ENCODE results near the gene TAC3.
"Not testable (repeated sequence)": the region's sequence is repeated elsewhere in the genome, so short reads cannot be mapped to it uniquely, and the experiment has no call there.

TAC3 gene

DNA sequence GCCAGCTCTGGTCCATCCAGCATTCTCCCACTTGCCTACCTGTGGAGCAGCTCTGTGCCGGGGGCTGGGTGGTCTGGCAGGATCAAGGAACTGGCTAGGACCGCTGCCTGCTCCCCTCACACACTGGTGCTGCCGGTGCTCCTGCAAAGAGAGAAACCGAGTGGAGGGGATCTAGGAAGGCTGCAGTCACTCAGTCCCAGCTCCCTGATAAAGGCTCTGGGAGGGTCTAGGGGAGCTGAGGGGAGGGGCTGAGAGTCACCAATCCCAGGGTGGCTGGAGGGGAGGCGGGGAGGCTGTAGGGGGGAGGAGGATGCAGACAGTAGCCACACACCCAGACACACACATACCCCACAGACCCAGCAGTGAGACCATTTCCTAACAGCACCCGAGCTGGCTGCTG lies at the start of gene TAC3:
TAC3 (minus strand) TSS at position 182 of the 400 bp plus-strand sequence. CDS start 732 bp downstream, outside the sequence.
- no peak for DNase-seq

DNA sequence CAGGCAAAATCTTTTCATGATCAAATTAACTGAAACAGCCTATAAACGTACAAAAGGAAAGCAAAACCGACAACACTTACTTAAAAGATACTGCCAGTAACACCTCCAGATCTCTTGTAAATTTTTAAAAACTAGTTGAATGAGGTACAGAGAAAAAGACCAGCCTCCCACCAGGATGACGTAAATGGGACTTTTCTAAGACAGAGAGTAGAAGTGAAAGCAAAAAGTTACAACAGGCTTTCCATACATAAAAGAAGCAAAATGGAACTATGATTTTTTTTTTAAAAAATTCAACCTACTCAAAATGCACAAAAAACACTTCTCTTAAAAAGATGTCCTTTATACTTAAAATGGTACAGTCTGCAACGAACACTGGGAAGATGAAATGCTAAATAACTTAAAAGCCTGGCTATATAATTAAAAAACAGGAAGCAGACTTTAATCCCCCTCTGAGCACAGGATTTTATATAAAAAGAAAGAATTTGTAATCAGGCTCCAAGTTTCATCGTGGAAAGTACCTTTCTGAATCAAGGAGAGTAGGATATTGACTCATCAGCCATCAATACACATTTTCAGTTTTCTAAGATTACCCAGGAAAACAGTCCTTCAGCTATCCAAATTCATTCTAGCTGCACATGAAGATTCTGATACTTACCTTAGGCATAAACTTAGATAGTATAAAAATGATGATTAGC lies 47.8 kb upstream of the TAC3 start:
- no peak for DNase-seq

DNA sequence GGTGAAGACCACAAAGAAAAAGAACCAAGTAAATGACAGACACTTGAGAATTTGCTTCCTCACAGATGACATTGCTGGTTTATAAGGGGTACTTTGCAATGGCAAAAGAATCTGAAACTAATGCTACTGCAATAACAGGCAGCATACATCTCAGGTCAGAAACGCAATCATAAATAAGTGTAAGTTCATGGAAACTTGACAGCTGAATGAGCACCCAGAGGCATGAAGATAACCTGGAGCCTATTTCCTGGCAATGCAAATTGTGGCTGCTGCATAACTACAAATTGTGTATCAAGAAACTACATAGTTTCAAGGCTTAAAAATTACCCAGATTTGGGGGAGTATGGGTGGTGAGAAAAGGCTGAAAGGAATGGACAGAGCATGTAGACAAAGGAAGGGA lies 42.1 kb upstream of the TAC3 start:
- no peak for DNase-seq

DNA sequence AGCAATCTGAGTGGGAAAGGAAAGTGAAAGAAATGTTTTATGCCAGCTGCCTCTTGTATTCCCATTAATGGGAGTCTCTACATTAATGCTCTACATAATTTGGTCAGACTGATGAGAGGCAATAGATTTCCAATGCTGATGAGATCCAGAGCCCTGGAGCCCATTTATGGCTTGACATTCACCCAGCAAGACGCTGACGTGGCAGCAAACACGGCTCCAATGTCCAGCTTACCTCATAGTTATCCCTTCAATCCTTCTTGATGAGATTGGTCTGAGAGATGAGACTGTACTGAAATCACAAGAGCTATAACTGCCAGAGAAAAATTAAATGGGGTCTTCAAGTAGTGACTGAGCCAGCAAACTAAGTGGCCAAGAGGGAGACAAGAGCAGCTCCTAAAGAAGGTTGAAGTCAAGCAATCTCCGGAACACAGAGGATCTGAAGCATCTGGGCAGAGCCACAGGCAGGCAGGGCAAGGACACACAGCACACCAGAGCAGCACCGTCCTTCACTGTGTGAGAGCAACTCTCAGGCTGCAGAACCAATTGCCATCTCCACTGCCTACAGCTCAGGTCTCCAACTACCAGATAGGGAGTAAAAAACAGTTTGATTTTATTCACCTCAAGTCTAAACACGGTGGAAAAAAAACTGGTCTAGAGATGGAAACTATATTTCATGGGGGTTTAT lies 40.9 kb upstream of the TAC3 start:
- DNase-seq = no peak

DNA sequence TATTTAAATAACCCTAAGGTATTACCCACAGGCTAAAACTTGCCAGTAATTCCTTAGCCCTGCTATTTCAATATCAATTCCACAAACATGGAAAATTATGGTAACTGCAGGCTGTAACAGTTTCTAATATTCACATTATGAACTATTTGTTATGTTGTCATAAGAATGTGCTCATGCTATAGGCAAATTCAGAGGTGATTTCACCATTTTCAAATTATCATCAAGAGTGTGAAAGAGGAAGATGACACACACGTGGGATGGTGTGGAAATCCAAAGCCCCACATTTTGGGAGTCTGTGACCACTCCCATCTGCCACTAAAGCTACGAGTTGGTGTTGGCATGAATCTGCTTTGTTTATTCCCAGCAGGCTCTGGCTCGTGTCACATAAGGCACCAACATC lies 39.5 kb upstream of the TAC3 start:
- no peak for DNase-seq

DNA sequence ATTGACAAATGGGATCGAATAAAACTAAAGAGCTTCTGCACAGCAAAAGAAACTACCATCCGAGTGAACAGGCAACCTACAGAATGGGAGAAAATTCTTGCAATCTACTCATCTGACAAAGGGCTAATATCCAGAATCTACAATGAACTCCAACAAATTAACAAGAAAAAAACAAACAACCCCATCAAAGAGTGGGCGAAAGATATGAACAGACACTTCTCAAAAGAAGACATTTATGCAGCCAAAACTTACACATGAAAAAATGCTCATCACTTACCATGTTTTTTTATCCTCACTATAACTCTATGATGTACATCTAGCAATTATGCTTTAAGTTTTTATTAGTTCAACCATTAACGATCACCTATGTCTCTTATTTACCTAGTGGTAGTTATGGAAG lies 37.6 kb upstream of the TAC3 start:
- DNase-seq = not testable (repeated sequence)

DNA sequence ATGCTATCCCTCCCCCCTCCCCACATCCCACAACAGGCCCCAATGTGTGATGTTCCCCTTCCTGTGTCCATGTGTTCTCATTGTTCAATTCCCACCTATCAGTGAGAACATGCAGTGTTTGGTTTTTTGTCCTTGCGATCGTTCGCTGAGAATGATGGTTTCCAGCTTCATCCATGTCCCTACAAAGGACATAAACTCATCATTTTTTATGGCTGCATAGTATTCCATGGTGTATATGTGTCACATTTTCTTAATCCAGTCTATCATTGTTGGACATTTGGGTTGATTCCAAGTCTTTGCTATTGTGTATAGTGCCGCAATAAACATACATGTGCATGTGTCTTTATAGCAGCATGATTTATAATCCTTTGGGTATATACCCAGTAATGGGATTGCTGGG lies 36.8 kb upstream of the TAC3 start:
- not testable (repeated sequence) for DNase-seq

DNA sequence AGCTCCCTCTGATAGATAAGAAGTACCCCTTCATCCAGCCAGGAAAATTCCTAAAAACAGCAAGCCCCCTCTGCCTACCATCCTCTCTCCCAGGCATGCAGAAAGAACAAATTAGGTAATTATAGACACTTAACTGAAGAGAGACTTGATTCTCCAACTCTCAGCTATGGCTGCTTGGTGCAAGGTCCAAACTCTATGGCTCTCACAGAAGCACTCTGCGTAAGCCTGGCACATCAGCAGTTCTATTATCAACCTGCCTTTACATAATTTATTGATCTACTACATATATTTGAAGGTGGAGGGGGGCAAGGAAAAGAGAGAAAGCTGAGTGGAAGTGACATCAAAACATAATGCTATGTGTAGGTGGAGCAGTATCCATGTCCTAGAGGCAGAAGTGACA lies 34.7 kb upstream of the TAC3 start:
- no peak for DNase-seq

DNA sequence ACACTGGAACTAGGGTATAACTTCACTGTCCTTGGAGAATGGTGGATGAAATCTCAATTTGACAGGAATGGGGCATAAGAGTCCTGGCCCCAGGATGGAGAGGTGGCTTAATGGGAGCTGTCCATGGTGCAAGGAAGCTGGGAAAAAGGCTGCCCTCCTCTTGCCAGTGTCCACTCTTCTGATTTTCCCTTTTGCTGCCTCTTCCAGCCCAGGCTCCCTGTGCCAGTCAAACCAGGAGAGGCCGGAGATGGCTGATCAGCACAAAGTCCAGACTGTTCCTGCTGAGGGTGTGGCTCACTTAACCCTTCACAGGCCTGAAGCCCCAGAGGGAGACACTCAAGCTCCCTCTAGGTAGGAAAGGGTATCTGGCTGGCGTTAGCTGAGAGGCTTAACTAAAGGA lies 33.6 kb upstream of the TAC3 start, which contains the start of gene MYO1A:
MYO1A (minus strand) TSS at position 240 of the 400 bp plus-strand sequence. CDS start 1,806 bp downstream, outside the sequence.
- DNase-seq = no peak

DNA sequence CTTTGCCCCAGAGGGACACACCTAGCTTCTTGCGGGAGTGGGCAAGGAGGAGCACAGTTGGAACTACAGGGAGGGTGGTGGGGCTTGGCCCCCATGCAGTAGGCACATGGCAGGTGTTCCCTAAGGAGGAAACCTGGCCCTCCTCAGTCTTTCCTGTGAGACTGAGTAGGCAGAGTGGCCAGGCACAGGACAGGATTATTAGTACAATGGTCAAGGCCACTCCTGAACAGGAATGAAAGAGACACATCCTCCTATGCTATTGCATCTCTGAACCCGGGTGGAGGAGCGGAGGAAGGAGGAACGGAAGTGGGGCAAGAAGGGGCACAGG lies 32.8 kb upstream of the TAC3 start:
- DNase-seq = no peak

DNA sequence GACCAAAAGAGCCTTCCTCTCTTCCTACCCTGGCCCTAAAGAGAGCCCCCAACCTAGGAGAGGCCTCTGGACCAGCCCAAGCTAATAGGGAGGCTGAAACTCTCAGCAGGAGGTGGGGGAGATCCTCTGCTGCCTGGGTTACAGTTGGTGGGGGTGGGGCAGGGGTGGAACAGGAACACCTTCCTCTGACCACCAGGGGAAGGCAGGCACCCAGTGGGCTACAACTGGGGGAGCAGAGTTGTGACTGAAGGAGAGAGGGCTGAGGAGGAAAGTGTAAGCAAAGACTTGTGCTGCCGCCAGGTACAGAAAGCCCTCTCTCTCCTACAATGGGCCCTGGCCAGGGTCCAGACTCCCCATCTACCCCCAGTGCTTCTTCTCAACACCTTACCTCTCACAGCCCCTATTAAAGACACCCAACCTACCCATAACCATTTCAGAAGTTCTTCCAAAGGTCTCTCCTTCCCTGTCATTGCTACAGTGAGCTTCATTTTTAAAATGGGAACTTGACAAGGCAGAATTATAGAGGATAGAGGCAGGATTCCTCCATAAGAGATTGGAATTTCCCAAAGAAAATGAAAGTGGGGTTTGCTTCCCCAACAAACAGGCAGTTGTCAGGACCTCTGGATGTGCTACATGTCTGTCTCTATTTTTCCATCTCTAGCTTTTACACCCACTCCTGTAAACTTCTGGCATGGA lies 32.2 kb upstream of the TAC3 start:
- no peak for DNase-seq

DNA sequence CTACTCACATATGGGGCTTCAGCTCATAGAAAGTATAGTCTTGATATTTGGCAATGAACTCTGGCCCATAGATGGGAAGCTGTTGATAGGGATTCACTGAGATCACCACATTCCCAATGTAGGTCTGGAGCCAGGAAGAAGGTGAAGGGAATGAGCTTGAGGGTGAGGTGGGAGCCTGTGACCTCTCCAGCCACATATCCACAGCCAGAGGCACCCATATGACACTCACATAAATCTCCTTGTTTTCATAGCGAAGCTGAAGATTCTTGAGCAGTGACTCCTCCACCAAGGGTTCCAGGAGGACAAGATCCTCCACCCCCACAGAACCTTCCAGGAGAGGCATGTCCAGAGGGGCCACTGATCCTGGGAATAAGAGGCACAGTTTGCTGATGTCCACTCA lies 31.7 kb upstream of the TAC3 start:
- no peak for DNase-seq

DNA sequence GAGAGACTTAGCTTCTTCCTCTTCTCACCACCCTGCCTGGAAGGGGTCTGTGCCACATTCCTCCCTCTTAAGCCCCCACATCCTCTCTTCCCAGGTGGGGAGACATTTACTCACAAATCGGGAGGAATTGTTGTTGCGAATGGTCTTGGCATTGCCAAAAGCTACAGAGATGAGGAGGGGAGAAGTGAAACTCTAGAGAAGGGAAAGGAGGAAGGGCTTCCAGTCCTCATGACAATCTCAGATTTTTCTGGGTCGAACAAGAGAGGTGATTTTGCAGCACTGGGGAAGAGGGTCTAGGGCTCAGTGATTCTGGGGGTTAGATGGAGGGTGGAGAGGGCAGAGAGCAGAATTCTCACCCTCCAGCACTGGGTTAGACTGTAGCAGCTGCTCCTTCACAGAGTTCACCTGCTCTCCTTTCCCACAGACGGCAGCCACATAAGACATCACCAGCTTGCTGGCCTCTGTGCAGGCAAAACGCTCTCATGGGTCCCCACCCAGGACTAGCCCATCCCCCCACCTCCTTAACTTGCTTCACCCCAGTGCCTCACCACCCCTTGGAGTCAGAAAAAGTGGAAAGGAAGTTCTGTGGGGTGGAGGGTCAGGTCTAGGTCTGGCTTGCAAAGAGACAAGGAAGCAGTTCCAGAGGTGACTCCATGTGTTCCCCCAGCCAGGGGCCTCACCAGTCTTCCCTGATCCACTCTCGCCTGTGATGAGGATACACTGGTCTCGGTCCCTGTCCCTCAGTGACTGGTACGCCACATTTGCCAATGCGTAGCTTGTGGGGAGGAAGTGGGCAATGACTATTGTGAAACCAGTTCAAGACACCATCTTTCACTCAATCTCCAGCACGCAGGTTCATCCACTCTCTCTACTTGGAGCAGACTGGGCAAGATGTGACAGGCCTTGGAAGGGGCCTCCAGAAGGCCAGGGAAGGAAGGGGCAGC lies 30.9 kb upstream of the TAC3 start:
- no peak for DNase-seq

DNA sequence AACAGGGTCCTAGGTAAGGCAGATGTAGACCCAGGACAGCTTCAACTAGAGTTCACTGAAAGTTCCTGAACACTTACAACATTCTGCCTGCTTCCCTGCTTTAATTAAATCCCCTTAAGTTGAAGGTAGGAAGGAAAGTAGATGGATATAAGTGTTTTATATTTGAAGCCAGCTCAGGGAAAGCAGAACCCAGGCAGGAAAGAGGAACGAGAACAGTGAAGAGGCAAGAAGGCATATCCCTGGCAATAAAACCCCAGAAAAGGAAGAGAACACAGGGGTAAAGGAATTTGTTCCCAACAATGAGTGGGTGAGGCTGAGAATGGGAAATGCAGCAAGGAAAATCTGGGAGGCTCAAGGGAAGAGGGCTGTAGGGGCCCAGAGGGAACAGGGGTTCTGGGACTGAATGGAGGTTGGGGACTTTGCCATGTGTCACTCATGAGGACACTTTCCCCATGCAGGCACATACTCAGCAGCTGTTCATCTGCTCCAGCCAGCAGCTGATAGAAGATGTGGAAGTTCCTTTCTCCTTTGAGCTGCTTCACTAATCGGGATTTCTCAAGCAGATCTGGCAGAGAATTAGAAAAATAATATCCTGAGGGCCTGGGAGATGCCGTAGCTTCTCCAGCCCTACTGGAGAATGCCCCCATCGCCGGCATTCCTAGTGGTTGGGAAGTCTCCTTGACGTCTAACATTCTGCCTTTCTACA lies 29.9 kb upstream of the TAC3 start:
- DNase-seq = no peak

DNA sequence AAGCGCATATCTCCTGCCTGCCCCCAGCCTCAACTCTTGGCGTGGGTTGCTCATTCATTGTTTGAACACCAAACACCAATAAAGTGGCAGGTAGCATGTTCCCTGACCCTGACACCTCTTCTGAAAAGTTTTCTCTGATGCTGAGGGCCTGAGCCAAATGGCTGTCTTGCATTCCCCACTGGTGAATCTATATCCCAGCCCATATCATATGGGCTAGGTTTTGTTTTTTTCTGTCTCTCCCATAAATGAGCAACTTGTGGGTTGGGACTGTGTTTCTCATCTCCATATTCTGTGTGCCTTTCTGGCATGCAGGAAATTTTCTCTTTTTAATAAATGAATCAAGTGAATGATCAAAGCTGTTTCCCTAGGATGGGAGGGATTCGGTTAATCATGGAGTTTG lies 28.6 kb upstream of the TAC3 start:
- DNase-seq = no peak

DNA sequence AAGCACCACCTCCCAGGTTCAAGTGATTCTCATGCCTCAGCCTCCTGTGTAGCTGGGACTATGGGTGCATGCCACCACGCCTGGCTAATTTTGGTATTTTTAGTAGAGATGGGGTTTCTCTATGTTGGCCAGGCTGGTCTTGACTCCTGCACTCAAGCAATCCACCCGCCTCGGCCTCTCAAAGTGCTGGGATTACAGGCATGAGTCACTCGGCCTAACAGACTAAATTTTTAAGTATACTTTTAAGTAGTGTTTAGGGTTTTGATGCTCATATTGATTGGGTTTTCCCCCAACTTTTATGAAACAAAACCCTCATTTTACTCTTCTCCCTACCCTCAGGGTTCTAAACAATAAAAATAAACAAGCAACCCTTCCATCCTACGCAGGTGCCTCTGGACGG lies 28.1 kb upstream of the TAC3 start:
- DNase-seq = no peak

DNA sequence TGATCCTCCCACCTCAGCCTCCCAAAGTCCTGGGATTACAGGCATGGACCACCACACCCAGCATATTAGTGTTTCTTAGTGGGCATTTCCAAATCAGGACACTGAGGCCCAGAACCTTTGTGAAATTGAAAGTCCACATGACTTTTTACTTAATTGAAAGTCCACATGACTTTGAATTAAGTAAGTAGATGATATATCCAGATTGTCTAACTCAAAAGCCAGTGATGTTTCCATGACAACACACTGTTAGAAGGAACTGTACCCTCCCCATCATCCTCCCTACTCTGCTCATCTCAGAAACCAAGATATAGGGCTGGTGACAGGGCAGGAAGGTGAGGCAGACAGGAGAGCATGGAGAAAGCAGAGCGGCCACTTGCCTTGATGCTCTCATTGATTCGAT lies 26.4 kb upstream of the TAC3 start:
- no peak for DNase-seq

DNA sequence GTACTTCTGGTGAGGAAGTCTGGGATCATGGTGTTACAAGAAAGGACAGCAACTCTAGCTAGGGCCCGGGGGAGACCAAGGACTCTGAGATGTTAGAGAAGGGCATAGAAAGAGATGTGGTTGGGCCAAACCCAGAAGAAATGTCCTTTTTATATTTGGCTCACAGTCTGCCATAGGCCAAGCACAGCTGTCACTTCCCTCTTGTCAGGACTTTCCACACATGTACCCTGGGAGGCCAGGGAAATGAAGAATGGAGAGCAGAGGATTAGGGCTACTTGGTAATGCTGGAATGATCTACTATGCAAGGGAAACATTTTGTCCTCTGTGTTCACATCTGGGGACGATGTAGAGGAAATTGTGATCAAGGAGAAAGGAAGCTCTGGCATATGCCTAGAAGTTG lies 24.4 kb upstream of the TAC3 start:
- DNase-seq = no peak

DNA sequence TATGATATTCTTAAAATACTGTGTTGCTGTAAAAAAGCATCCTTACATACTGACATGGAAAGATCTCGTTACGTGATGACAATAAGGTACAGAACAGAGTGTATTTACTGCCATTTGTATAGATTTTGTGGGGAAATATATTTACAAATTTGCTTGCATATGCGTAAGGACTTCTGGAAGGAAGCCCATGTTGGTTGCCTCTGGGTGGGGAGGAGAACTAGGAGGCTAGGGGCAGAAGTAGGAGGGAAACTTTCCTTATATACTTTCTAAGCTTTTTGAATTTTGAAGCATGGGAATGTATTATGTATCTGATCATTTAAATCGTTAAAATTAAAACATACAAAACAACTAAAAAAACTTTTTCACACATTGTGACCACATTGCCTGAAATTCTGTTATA lies 23.9 kb upstream of the TAC3 start:
- no peak for DNase-seq

DNA sequence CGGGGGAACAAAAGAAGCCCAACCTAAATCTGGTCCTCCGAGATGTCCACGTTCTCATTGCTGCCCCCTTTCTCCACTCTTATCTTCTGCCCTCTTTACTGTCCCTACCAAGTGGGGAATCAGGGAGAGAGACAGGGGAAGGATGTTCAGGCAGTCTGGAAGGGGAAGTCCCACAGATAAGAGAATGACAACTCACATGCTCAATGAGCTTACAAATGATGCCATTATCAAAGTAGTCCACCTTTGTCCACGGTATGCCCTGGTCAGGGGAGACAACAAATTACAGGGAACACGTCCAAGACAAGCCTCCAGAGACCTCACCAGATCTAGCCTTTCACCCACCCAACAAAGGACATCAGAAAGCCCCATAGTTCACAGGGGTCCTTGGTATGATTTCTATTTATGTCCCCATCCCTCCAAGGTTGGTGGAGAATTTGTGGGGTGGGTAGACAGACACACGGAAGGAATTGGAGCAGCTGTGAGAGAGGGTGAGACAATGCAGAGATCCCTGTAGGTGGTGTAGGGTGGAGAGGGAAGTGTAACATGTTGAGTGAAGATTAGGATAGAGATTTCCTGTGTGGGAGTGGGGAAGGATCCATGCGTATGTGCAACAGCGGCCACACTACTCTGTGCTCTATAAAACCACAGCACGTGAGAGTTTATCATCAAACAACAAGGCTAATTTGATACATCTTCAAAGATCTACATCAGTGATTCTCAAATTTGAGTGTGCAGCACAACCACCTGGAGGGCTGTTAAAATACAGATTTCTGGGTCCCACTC lies 22.9 kb upstream of the TAC3 start:
- DNase-seq = no peak

DNA sequence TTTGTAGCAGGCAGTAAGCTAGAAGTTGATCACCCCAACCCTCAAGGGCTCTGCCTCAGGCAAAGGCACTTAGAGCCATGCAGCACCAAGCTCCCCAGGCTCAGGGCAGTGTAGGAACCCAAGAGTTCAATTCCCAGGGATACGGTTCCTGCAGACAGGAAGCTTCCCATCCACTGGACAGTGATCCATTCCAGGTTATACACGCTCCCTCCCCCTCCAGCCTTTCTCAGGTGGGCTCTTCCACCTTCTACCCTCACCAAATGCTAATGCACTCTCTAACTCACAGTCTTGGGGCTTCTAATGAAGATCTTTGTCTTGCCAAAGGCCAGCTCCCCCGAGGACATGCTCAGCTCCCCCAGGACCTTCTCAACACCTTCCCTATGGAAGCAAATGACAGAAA lies 20.9 kb upstream of the TAC3 start:
- no peak for DNase-seq

DNA sequence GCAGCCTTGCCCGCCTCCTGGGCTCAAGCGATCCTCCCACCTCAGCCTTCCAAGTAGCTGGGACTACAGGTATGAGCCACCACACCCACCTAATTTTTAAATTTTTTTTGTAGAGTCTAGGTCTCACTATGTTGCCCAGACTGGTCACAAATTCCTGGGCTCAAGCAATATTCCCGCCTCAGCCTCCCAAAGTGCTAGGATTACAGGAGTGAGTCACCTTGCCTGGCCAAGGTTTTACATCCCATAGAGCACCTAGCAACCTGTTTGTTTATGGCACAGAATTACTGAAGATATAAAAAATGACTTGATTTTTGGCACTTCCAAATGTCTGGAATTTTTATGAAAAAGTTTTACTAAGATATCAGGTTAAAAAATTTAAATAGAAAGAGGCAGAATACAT lies 17.1 kb upstream of the TAC3 start:
- DNase-seq = no peak
